ENCODE data around the gene ANGEL1.

- TF ChIP-seq CTCF (CRISPR knock-in tag; IDR thresholded peaks at IDR 0.05) (no peak), JUN (CRISPR knock-in tag; IDR thresholded peaks at IDR 0.05) (no peak), JUND (CRISPR knock-in tag; IDR thresholded peaks at IDR 0.05) (no peak), POLR2A (IDR thresholded peaks at IDR 0.05; ENCODE audit: insufficient read depth in 1 of 2, low read depth in 2 of 2, low read length in 2 of 2) (no peak)
Observed at GRCh38 chr14:76792422-76792821, 20.3 kb downstream of the ANGEL1 start.

Measured in HepG2 (cell line).